GM12872 (cell line): ENCODE measurements around the gene SLC25A21.

Experiments
- CTCF ChIP-seq: IDR thresholded peaks from 3 replicates; pipeline ENCODE4 v1.5.1; 2011; ENCODE audit warnings: low read depth, mild to moderate bottlenecking, low read length, moderate library complexity; ENCODE audit not compliant: insufficient read depth

Gene SLC25A21

DNA sequence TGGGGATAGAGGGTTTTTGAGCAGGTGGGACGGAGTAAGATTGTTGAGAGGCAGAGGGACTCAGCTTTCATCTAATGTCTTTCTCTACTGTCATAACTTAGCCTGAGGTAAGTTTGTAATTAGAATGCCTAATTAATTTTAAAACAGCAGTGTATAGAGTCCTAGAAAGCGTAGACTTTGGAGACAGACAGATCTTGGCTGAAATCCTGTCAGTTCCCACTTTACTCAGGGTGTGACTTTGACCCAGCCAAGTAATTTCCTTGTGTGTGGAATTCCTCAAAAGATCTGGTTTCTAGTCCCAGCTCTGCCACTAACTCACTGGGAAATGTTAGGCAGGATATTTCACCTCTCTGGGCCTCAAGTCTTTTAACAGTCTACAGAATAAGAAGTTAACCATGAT, 74.3 kb downstream of the SLC25A21 start:
- no peak for TF ChIP-seq CTCF

DNA sequence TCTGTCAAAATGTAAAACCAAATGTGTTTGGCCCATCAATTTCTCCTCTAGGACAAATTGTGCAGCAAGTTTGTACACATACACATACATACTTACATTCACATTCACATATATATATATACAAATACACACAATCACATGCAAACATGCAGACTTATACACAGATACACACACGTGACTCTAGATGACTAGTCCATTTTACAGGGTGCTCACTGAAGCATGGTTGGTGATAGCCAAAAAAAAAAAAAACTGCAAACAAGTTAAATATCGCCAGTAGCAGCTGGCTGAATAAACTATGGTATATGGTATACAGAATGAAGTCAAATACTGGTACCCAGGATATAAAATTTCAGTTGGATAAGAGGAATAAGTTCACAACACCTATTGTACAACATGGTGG, 77.9 kb downstream of the SLC25A21 start:
- TF ChIP-seq CTCF, result no peak

DNA sequence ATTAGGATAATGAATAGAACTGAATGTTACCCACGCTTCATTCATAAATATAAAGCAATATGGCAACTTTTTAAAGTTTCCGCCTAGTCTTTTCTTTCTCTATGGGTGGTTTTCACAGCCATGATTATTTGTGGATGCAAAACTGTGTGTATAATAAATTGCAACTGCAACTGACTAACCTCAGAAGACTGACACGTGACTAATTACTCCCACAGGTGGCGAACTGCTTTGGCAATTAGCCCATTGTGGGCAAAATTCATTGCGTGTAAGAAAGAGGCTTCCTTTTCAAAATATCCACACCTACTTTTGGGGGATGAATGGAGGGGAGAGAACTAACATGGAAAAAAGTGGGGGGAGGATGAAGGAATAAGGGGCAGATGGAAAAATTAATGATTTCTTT, 79.0 kb downstream of the SLC25A21 start:
- no peak for TF ChIP-seq CTCF

DNA sequence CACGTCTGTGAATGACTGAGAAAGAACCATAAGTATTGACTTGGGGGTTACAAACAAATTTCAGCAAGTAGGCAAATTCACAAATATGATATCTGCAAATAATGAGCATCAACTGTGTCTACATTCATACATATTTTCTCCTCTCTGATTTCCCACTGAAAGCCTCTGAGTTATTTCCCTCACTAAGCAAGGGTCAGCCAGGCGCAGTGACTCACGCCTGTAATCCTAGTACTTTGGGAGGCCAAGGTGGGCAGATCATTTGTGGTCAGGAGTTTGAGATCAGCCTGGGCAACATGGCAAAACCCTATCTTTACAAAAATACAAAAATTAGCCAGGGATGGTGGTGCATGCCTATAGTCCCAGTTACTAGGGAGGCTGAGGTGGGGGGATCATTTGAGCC, 80.8 kb downstream of the SLC25A21 start:
- TF ChIP-seq CTCF, result no peak

GRCh38 chr14:37090026-37090425, 82.4 kb downstream of the SLC25A21 start:
- no peak for TF ChIP-seq CTCF

- TF ChIP-seq CTCF, result no peak
Measured at GRCh38 chr14:37089410-37089809, 83.0 kb downstream of the SLC25A21 start.

GRCh38 chr14:37088356-37089215, 83.8 kb downstream of the SLC25A21 start:
- TF ChIP-seq CTCF, result no peak

GRCh38 chr14:37087520-37087919, 84.9 kb downstream of the SLC25A21 start:
- no peak for TF ChIP-seq CTCF
